ENCODE measurements around the gene CDH23. TPM values are rescaled to one million over a fixed set of nuclear protein-coding genes. Genes with fewer than 3 reads are reported as not detected.
"Not testable (repeated sequence)": the region's sequence is repeated elsewhere in the genome, so short reads cannot be mapped to it uniquely, and the experiment has no call there.

The CDH23 gene
- total RNA-seq, 1 experiment from 2014 or later: 2.1 TPM

- H3K9ac ChIP-seq (ENCODE audit: low read length): peak within 1 kb of the TSS; percentile 78
- no peaks in the 10 kb centered on the region for H3K27me3 ChIP-seq (ENCODE audit: low read length)
- no peaks in the 10 kb centered on the region for H3K9me2 ChIP-seq (replicated peaks; ENCODE audit: insufficient read depth, low read length)
- peaks cover 24% of the 10 kb centered on the region for H3K4me1 ChIP-seq (ENCODE audit: low read length)
- no peaks in the 10 kb centered on the region for H3K9me3 ChIP-seq (ENCODE audit: low read length)
- DNase-seq: peak; percentile 99
- H3K27ac ChIP-seq (ENCODE audit: low read length): no peak within 1 kb of the TSS
- H3K36me3 ChIP-seq (ENCODE audit: insufficient read depth, low read length): no peaks in the 10 kb centered on the region
- peak within 1 kb of the TSS; percentile 92 for H3K4me2 ChIP-seq (ENCODE audit: low read depth, low read length, poor library complexity, severe bottlenecking)
- peak within 1 kb of the TSS; percentile 81 for H3K4me3 ChIP-seq (ENCODE audit: low read length)
- peak within 1 kb of the TSS; percentile 57; the same call in 1 of the 2 replicates for H2AFZ ChIP-seq (ENCODE audit: low read length)
- no peaks in the 10 kb centered on the region; the same call in 1 of the 2 replicates for H3K79me2 ChIP-seq (ENCODE audit: low read length)
- peaks cover 40% of the 10 kb centered on the region for H4K20me1 ChIP-seq (ENCODE audit: insufficient read depth, low read depth, low read length)
These were observed 454.2 kb downstream of the CDH23 start, which contains the start of gene PSAP for GRCh38 chr10:71850743-71851464. TSS of gene PSAP (minus strand) at chr10:71851251. CDS start at chr10:71851221, 30 bp downstream.

DNA sequence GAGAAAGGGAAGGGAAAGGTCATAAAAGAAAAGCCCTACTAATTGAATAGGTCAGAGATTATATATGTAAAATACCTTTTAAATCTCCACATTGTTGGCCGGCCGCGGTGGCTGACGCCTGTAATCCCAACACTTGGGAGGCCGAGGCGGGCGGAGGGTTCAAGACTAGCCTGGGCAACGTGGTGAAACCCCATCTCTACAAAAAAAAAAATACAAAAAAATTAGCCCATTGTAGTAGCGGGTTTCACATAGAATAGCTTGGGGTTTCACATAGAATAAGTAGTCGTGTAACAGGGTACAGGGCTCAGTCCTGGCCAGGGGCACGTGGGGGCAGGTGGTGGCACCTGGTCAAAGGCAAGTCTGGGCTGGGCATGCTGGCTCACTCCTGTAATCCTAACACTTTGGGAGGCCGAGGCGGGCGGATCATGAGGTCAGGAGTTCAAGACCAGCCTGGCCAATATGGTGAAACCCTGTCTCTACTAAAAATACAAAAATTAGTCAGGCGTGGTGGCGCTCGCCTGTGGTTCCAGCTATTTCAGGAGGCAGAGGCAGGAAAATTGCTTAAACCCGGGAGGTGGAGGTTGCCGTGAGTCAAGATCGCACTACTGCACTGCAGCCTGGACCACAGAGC lies 454.9 kb downstream of the CDH23 start:
- not testable (repeated sequence) for H3K27ac ChIP-seq (ENCODE audit: low read length); H3K36me3 ChIP-seq (ENCODE audit: insufficient read depth, low read length); H3K9me2 ChIP-seq (replicated peaks; ENCODE audit: insufficient read depth, low read length); H3K27me3 ChIP-seq (ENCODE audit: low read length); H3K9me3 ChIP-seq (ENCODE audit: low read length); H3K79me2 ChIP-seq (ENCODE audit: low read length); DNase-seq
- peak overlapping the region; percentile 57; the same call in 1 of the 2 replicates for H2AFZ ChIP-seq (ENCODE audit: low read length)
- H3K4me2 ChIP-seq (ENCODE audit: low read depth, low read length, poor library complexity, severe bottlenecking): peak overlapping the region; percentile 92
- H3K9ac ChIP-seq (ENCODE audit: low read length): peak overlapping the region; percentile 35
- peaks cover 24% of the 10 kb centered on the region for H3K4me1 ChIP-seq (ENCODE audit: low read length)
- peaks cover 38% of the 10 kb centered on the region for H4K20me1 ChIP-seq (ENCODE audit: insufficient read depth, low read depth, low read length)
- H3K4me3 ChIP-seq (ENCODE audit: low read length): peak overlapping the region; percentile 33; the same call in 1 of the 2 replicates

DNA sequence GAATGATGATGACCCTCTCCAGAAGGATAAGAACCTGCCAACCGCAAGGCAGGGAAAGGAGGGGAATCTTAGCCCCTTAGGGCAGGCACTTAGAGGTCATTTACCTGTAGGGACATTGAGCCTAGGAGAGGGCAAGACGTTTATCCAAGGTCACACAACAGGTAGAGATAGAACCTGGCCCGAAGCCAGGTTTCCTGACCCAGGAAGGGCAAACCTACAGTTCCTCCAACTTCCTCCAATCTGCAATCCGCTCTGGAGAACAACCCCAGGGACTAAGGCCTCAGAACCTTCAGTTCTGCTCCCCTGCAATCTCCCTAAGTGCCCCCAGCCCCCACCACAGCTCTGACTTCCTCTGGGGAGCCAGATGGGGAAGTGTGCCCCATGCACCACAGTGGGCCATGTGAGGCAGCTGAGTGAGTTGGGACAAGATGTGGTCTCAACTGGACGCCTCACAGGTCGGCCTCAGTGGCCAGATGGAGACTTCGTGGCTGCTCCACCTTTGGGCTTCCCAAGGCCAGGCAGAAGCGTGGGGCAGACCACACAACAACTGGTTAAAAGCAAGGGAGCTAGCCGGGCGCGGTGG lies 455.7 kb downstream of the CDH23 start:
- peak overlapping the region; percentile 92 for H3K4me2 ChIP-seq (ENCODE audit: low read depth, low read length, poor library complexity, severe bottlenecking)
- H3K9me2 ChIP-seq (replicated peaks; ENCODE audit: insufficient read depth, low read length): no peaks in the 10 kb centered on the region
- peak overlapping the region; percentile 57; the same call in 1 of the 2 replicates for H2AFZ ChIP-seq (ENCODE audit: low read length)
- peaks cover 24% of the 10 kb centered on the region for H3K4me1 ChIP-seq (ENCODE audit: low read length)
- no peaks in the 10 kb centered on the region for H3K36me3 ChIP-seq (ENCODE audit: insufficient read depth, low read length)
- DNase-seq: peak; percentile 78
- no peak overlapping the region for H3K27ac ChIP-seq (ENCODE audit: low read length)
- H4K20me1 ChIP-seq (ENCODE audit: insufficient read depth, low read depth, low read length): peaks cover 29% of the 10 kb centered on the region
- H3K4me3 ChIP-seq (ENCODE audit: low read length): peak overlapping the region; percentile 33; the same call in 1 of the 2 replicates
- H3K79me2 ChIP-seq (ENCODE audit: low read length): no peaks in the 10 kb centered on the region; the same call in 1 of the 2 replicates
- no peaks in the 10 kb centered on the region for H3K27me3 ChIP-seq (ENCODE audit: low read length)
- H3K9ac ChIP-seq (ENCODE audit: low read length): peak overlapping the region; percentile 35
- H3K9me3 ChIP-seq (ENCODE audit: low read length): no peaks in the 10 kb centered on the region

DNA sequence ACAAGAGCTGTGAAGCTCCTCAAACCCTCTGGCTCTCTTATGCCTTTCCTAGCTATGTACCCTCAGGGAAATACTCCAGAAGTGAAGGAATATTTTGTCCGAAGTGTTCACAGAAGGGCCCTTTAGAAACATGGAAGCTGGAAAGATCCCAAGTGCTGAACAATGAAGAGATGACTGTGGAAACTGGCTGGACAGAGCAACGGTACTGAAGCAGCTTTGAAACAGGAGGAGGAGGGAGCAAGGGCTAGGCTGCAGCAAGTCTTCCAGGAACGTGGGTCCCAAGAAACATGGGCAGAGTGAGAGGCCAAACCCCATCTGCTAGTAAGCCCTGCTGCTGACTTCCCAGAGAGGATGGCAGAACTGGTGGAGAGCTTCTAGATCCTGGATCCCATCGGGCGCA lies 457.3 kb downstream of the CDH23 start:
- Histone ChIP-seq H3K9ac (ENCODE audit: low read length) (no peak overlapping the region), H3K27me3 (ENCODE audit: low read length) (no peaks in the 10 kb centered on the region), H3K79me2 (ENCODE audit: low read length) (no peaks in the 10 kb centered on the region; the same call in 1 of the 2 replicates), H3K4me1 (ENCODE audit: low read length) (peaks cover 28% of the 10 kb centered on the region), H3K27ac (ENCODE audit: low read length) (no peak overlapping the region), H3K9me3 (ENCODE audit: low read length) (no peaks in the 10 kb centered on the region), H3K36me3 (ENCODE audit: insufficient read depth, low read length) (no peaks in the 10 kb centered on the region), H2AFZ (ENCODE audit: low read length) (no peak overlapping the region), H3K4me3 (ENCODE audit: low read length) (no peak overlapping the region), H3K9me2 (replicated peaks; ENCODE audit: insufficient read depth, low read length) (no peaks in the 10 kb centered on the region), H4K20me1 (ENCODE audit: insufficient read depth, low read depth, low read length) (peaks cover 15% of the 10 kb centered on the region; the same call in 1 of the 2 replicates), H3K4me2 (ENCODE audit: low read depth, low read length, poor library complexity, severe bottlenecking) (no peak overlapping the region)
- no peak for DNase-seq

DNA sequence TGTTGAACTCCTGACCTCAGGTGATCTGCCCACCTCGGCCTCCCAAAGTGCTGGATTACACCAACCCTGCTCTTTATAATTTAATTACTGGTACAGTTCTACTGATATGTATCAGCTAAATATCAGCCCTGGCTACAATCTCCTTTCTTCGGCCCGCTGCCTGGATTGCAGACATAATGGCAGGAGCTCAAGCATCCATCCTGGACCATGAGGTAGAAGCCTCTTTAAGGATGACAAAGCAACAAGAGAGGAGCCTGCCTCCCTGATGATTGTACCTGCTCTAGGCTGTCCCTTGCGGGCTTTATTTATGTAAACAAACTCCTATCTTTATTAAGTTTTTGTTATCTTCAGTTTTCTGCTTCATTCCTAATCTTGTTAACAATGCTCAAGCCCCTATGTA lies 459.9 kb downstream of the CDH23 start:
- no peaks in the 10 kb centered on the region for H3K79me2 ChIP-seq (ENCODE audit: low read length)
- no peak overlapping the region for H3K9ac ChIP-seq (ENCODE audit: low read length)
- no peaks in the 10 kb centered on the region for H4K20me1 ChIP-seq (ENCODE audit: insufficient read depth, low read depth, low read length)
- H3K36me3 ChIP-seq (ENCODE audit: insufficient read depth, low read length): no peaks in the 10 kb centered on the region
- peaks cover 37% of the 10 kb centered on the region for H3K4me1 ChIP-seq (ENCODE audit: low read length)
- H3K4me3 ChIP-seq (ENCODE audit: low read length): no peak overlapping the region
- H3K27me3 ChIP-seq (ENCODE audit: low read length): no peaks in the 10 kb centered on the region
- no peak for DNase-seq
- no peak overlapping the region for H2AFZ ChIP-seq (ENCODE audit: low read length)
- H3K9me2 ChIP-seq (replicated peaks; ENCODE audit: insufficient read depth, low read length): no peaks in the 10 kb centered on the region
- no peak overlapping the region for H3K4me2 ChIP-seq (ENCODE audit: low read depth, low read length, poor library complexity, severe bottlenecking)
- no peak overlapping the region for H3K27ac ChIP-seq (ENCODE audit: low read length)
- no peaks in the 10 kb centered on the region for H3K9me3 ChIP-seq (ENCODE audit: low read length)

DNA sequence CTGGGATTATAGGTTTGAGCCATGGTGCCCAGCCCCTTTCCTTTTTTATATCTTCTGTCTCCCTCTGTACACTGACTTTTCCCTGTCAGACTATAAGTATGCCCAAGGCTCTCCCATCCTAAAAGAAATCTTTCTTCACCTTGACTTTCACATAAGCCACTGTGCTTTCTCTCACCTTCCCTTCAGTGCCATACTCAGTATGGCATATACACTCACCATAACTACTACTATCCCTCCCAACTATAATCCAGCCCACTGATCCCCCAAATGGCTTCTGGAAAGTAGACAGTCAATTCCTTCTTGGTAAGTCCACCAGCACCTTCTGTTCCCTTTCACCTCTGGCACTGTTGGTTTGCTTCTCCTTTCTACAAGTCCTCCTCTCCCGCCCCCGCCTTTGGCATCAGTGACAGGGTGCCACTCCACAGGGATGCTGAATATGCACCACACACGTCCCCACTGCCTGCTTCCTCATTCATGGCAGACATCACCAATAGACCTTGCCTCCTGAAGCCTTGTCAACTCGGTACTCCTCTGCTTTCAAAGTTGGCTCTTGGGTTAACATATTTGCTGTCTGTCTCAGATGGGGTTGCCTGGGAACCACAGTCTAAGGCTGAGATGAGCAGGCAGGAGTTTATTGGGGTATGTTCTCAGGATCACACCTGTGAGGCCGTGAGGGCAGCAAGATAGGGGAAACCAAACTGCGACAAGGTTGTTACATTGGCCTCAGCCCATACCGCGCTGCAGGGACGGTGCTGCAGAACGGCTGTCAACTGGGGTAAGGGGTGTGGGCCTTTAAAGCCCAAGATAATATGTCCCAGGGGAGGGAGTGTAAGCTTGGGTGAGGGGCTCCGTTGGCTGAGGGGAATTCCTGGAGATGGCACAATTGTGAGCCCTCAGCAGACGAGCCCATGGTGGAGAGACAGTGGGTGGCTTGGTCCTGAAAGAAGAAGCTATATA lies 461.5 kb downstream of the CDH23 start:
- H3K9ac ChIP-seq (ENCODE audit: low read length): no peak overlapping the region
- no peaks in the 10 kb centered on the region for H3K27me3 ChIP-seq (ENCODE audit: low read length)
- H2AFZ ChIP-seq (ENCODE audit: low read length): no peak overlapping the region
- no peaks in the 10 kb centered on the region for H3K9me3 ChIP-seq (ENCODE audit: low read length)
- no peaks in the 10 kb centered on the region for H3K9me2 ChIP-seq (replicated peaks; ENCODE audit: insufficient read depth, low read length)
- no peaks in the 10 kb centered on the region for H3K36me3 ChIP-seq (ENCODE audit: insufficient read depth, low read length)
- H4K20me1 ChIP-seq (ENCODE audit: insufficient read depth, low read depth, low read length): no peaks in the 10 kb centered on the region
- H3K79me2 ChIP-seq (ENCODE audit: low read length): no peaks in the 10 kb centered on the region
- H3K4me3 ChIP-seq (ENCODE audit: low read length): no peak overlapping the region
- DNase-seq: no peak
- no peak overlapping the region for H3K27ac ChIP-seq (ENCODE audit: low read length)
- H3K4me1 ChIP-seq (ENCODE audit: low read length): peaks cover 30% of the 10 kb centered on the region
- H3K4me2 ChIP-seq (ENCODE audit: low read depth, low read length, poor library complexity, severe bottlenecking): no peak overlapping the region

DNA sequence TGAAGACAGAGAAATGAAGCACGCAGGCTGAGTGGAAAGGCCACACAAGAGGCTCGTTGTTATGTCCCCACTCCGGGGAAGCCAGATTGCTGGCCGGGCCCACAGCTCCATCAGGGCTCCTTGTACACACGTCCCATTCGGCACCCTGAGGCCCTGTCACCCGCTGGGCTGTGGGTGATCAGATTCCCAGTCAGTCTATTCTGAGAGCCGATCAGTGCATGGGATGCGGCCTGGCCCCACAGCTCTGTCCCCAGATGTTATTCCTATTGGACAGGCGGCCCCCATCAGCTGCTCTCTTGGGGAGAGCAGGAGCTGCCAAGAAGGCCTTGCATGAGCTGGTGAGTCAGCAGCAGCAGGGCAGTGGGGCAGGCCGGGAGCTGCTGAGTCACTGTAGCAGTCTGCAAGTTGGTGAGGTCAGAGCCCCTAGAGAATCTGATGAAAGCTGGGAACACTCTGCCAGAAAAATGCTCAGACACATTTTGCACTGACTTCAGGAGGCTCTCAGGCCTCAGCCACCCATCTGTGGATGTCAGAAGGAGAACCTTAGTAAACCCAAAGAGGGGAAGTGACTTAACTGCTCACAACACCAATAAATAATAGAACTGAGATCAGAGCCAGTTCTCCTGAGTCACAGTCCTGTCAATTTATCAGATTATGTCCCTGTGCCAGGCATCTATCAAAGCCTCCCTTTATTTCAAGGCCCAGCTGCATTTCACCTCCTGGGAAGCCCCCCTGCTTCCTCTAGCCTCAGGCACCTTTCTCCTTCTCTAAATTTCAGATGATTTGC lies 463.7 kb downstream of the CDH23 start:
- peak overlapping the region; percentile 82 for H3K27ac ChIP-seq (ENCODE audit: low read length)
- DNase-seq: peak; percentile 89
- H3K27me3 ChIP-seq (ENCODE audit: low read length): no peaks in the 10 kb centered on the region
- H3K4me1 ChIP-seq (ENCODE audit: low read length): peaks cover 30% of the 10 kb centered on the region
- no peaks in the 10 kb centered on the region for H4K20me1 ChIP-seq (ENCODE audit: insufficient read depth, low read depth, low read length)
- peak overlapping the region; percentile 68 for H2AFZ ChIP-seq (ENCODE audit: low read length)
- H3K4me3 ChIP-seq (ENCODE audit: low read length): peak overlapping the region; percentile 26
- H3K9me3 ChIP-seq (ENCODE audit: low read length): no peaks in the 10 kb centered on the region
- H3K9ac ChIP-seq (ENCODE audit: low read length): peak overlapping the region; percentile 65
- no peaks in the 10 kb centered on the region for H3K79me2 ChIP-seq (ENCODE audit: low read length)
- no peaks in the 10 kb centered on the region for H3K36me3 ChIP-seq (ENCODE audit: insufficient read depth, low read length)
- no peaks in the 10 kb centered on the region for H3K9me2 ChIP-seq (replicated peaks; ENCODE audit: insufficient read depth, low read length)
- H3K4me2 ChIP-seq (ENCODE audit: low read depth, low read length, poor library complexity, severe bottlenecking): peak overlapping the region; percentile 64

Data from Karpas-422 (cell line).